Inflammatory macrophage treated with lipopolysaccharide for 4 hours (primary cell): ENCODE measurements around the gene ITPR1.

ENCODE experiments used
- DNase-seq: peaks from one replicate; pipeline ENCODE4 v3.0.0-alpha.2; 2020

Gene ITPR1

GRCh38 chr3:4729061-4729973 is 236.2 kb downstream of the ITPR1 start:
- peak; percentile 32 for DNase-seq

DNA sequence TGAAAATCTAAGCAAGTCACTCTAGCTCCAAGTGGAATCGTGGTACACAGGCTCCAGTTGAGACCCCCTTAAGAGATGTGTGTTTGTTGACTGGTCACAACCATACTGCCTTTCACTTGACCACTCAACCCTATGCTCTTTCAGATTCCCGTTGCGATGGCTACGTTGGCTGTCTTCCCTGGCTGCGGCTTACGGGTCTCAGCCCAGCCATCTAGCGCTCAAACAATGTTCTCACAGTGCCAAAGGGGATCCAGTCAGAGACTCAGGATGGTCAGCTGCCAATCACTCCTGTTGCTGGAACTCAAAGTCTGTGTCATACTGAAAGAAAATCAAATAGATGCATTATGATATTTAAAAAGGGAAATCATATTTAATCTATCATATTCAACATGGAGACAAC is 237.6 kb downstream of the ITPR1 start:
- no peak for DNase-seq

DNA sequence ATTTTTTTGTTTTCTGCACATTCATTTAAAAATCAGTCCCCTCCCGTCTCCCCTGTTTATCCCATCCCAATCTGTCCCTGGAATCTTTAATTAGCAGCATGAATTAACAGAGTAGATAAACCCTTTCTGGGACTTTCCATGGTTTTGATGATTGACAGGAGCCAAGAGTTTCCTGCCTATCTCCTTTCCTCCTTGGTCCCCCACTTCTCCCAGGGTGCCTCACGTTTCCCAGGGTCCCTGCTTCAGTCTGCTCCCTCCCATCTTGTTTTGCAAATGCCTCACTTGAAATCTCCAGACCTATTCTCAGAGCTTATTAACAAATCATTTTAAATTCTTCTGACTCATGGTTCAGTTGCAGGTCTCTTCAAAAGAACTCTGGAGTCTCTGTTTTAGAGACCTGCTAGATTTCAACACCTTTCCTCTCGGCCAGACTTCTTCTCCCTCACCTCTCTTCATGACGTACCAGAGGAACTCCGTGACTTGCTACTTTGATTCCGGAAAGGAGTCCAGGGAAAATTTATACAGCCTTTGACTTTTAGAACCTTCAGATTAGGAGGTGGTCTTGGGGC is 238.5 kb downstream of the ITPR1 start:
- DNase-seq, result no peak

DNA sequence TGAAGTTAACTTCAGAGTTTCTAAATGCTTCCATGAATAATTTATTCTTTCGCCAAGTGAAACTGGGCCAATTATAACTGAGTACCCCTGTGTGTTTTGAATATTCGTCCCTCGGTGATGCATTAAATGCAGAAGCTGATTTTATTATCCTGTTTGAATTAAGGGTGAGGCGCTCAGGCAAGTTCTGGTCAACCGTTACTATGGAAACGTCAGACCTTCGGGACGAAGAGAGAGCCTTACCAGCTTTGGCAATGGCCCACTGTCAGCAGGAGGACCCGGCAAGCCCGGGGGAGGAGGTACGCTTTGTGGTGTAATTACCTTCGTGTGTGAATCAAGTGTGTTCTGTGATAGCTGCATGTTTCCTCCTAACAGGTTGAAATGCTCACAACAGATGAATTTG is 239.8 kb downstream of the ITPR1 start:
- no peak for DNase-seq

- DNase-seq, result no peak
Measured at GRCh38 chr3:4734454-4734853, 241.3 kb downstream of the ITPR1 start.

- DNase-seq, result no peak
Measured at GRCh38 chr3:4735243-4735642, 242.1 kb downstream of the ITPR1 start.

DNA sequence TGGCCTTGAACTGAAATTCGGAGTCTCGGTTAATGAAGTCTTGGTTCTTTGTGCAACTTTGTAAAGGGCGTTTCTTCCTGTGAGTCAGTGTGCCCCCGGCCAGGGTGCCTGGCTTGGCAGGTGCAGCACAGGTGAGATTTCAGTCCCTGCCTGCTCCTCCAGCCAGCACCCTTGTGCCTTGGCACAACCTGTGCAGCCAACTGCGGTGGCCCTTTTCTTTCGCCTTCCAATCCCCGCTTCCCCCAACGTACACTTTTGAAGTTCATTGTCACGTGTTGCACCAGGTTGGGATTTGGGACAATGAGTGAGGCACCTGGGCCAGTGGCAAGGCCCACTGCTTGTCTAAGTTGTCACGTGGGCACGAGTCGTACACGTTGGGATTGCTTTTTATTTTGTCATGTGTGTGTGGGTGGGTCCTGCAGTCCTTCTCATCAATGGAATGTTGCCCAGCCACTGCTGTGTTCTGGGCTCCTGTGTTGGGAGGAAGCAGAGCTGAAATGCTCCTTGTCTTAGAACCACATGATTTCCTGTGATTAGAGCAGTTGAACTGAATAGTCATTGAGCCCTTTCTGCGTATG is 243.2 kb downstream of the ITPR1 start:
- peak; percentile 41 for DNase-seq

GRCh38 chr3:4738737-4739274 is 245.7 kb downstream of the ITPR1 start:
- DNase-seq, result peak; percentile 87

GRCh38 chr3:4739289-4740236 is 246.4 kb downstream of the ITPR1 start:
- DNase-seq, result peak; percentile 48

GRCh38 chr3:4740397-4741105 is 247.4 kb downstream of the ITPR1 start:
- DNase-seq, result peak; percentile 75

DNA sequence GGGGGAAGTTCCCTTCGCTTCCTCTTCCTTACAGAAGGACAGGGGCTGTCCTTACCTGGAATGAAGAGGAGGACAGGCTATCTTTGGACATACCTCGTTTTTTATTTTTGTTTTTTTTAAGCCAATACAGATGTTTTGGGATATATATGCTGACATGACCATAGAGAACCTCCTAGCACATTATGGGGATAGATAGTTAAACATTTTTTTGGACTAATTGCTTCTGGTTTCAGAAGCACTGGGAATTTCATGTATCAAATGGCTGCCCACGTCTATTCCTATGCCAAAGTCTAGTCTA is 247.9 kb downstream of the ITPR1 start:
- DNase-seq, result no peak

DNA sequence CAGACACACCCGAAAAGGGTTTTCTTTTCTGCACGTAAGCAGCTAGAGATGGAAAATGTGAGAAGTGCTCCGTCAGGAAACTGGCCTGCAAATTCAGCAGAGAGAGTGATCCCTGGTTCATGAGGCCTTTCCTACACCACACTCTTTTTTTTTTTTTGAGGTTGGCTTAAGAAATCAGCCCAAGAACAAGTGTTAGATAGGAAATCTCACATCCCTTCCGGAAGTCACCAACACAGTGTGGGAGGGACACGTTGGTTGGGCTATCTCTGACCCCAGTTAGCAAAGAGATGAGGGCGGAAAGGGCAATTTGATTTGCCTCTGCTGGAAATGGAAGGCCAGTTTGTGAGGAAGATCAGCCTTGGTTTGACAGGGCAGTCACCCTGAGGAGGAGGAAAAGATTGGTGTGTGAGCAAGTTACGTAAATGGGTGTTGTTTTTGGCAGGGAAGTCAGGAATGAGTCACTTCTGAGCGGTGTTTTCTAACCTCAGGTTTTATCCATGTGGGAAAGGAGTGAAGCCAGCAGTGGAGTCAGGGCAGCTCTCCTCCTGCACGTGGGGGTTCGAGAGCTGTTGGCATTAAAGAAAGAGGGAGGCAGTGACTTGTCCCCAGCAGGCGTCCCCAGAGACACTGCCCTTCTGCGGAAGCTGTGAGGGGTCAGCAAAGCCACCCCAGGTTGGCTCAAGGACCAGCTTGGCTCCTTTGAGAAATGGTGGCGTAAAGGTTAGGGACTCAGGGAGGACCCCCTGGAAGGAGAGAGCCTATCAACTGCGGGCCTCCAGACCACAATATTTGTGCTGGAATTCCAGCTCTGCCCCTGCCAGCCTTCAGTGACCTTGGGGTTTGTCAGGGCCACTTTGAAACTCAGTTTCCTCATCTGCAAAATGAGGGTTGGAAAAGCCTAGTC is 248.5 kb downstream of the ITPR1 start:
- peak; percentile 89 for DNase-seq

- no peak for DNase-seq
Measured at GRCh38 chr3:4742359-4742758, 249.2 kb downstream of the ITPR1 start.

GRCh38 chr3:4743371-4743770 is 250.2 kb downstream of the ITPR1 start:
- DNase-seq, result no peak

DNA sequence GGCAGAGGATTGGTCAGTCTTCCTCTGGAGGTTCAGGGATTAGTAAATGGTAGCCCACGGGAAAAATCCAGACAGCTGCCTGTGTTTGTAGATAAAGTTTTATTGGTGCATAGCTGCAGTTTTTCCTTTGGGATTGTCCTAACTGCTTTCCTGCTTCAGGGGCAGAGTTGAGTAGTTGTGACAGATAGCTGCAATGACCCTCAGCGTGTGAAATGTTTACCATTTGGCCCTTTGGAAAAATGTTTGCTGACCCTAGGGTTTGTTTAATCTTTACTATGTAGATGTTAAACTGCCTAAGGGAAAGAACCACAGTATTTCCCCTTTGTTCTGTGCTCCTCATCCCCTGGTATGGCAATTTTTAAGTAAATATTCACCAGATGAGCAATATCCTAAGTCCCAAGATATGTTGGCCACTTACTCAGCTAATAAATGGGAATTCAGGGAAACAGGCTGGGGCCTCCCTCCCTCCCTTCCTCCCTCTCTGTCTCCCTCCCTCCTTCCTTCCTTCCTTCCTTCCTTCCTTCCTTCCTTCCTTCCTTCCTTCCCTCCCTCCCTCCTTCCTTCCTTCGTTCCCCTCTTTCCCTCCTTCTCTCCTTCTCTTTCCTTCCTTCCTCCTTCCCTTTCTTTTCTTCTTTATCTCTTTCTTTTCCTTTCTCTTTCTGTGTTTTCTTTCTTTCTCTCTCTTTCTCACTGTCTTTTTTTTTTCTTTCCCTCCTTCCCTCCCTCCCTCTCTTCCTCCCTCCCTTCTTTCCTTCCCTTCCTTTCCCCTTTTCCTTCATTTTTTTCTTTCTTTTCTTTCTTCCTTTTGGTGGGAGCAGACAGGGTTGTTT is 251.5 kb downstream of the ITPR1 start:
- DNase-seq, result no peak

DNA sequence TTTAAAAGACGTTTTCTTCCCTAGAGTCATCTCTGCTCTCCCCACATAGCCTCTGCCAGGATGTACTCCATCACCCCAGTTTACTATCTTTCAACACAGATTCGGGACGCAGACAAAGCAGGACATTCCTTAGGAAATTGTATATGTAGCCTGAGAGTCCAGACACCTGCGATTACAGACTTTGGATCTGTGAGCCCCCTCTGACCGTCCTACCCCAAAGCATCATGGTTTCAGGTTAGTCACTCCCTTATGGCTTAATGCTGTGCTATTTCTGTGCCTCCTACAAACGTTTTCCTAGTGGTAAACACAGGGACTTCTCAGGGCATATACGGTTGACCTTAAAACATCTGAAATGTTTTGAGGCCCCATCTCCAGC is 252.1 kb downstream of the ITPR1 start:
- no peak for DNase-seq

DNA sequence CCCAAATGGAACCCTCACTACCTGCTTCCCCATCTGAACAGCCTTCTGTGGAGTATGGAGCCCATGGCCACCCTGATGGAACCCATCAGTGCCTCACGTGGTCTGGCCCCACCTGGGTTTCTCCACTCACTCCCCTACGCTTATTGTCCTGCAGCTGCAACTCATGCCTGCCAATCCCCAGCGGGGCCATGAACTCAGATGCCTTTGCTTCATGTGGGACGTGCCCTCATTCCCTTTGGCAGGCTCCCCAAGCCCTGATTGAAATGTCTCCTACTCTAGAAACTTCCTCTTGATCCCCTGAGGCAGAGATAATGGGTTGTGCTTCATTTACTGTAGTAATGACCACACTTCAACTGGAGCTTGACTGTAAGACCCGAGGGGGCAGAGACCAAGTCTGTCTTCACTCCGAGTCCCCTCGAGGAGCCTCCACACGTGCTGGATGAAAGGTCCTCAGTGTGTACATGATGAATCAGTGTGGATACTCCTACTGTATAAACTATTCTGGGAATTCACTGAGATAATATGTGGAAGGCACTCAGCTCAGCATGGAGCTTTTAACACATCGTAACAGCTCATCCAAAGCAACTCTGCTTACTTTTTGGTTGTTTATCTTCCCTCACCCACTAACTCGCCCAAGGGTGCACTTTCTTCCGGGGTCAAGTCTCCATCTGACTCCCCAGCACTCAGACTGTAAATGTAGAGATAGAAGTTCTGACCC is 253.3 kb downstream of the ITPR1 start:
- DNase-seq, result no peak

DNA sequence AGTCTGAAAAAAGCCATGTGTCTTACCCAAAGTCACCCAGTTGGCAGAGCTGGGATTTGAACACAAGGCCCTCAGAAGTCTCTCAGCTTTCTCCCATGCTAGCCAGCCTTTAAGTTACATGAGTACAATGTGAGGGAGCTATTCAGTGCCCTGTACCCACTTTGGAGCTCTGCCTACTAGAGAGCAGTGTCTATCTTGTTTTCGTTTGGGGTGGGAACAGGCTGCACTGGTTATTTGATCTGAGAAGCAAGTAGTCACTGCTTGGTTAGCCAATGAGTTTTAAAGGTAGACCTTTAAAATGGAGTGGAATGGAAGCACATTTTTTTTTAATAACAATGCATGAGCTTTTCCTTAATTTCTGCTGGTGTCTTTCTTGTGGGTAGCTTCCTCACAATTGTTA is 255.0 kb downstream of the ITPR1 start:
- no peak for DNase-seq

DNA sequence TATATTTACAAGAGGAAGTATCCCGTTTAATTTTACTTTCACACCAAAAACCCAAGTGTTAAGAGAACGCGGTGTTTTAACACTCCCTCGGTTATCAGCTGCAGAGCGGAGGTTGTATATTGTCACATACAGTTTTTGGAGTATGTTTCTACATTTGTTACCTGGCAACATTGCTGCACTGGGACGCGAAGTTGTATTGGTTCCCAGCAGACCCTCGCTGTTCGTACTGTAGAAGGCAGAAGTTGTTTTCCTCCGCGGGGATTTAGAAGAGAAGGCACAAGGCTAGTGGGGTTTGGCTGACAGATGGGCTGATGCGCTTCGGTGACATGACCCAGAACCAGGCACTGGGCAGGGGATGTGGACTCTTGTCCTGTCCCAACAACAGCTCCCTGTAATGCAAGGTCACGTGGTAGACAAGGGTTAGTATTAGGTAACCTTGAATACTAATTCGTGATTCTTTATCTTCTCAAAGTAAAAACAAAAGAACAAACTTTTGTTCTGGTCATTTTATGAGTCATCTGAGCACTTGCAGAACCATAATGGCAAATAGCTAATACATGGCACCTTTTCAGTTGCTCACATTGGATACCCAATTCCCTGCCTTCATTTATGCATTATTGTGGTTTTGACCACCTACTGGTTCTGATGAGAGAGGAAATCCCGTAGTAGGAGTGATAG is 255.7 kb downstream of the ITPR1 start:
- DNase-seq, result peak; percentile 40
